Thoracic aorta endothelial cell (primary cell): ENCODE data around the gene LY6G6C. TPM values are rescaled to one million over a fixed set of nuclear protein-coding genes. Genes with fewer than 3 reads are reported as not detected.

Source experiments
- small RNA-seq: library from RNA; depleted of rRNA; stranded (forward); fragments of <200 nt; gene quantifications from one replicate; pipeline ENCODE3, GENCODE V24; 2012
- total RNA-seq: library from RNA; depleted of rRNA; stranded (reverse); fragments of >200 nt; gene quantifications from 2 replicates; pipeline ENCODE4 v1.2.3, GENCODE V29; 2012

Gene LY6G6C, protein sequence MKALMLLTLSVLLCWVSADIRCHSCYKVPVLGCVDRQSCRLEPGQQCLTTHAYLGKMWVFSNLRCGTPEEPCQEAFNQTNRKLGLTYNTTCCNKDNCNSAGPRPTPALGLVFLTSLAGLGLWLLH
- total RNA-seq = not detected in 2 replicates

DNA sequence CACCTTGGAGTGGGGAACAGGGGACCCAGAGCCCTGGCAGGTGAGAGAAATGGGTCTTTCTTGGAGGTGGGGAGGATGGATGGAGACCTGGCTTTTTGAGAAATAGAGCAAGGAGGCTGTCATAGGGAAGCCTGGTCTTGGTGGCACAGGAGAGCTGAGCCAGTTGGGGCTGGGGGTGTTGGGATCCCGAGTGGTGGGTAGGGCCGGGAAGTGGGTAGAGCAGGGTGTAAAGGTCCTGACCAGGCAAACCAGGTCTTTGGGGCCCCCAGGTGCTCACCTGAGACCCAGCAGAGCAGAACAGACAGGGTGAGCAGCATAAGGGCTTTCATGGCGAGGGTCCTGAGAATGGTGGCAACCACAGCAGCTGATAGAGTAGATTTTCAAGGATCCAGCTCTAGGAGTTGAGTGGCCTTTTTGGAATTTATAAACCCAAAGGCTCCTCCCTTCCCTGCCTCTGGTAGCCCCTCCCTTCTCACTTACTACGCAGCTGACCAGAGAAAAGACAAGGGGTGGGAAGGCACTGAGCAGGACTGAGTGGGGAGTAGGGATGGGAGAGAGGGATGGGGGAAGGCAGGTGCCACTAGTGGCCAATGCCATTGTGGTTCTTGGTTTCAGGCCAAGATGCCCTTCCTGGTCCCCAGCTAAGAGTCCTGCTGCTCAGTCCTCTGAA is at the start of gene LY6G6C:
Gene LY6G6C, minus strand, starts transcription at position 396 of the 670 bp plus-strand sequence. Its CDS starts 67 bp downstream, at position 329.

DNA sequence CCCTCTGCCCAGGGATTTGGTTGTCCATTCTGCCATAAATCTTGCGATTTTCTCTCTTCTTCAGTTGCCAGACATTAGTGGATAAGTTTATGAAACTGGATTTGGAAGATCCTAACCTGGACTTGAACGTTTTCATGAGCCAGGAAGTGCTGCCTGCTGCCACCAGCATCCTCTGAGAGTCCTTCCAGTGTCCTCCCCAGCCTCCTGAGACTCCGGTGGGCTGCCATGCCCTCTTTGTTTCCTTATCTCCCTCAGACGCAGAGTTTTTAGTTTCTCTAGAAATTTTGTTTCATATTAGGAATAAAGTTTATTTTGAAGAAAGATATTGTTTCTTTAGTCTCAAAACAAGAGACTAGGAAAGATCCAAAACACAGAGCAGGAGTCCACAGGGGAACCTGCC is 40.8 kb upstream of the LY6G6C start, which contains the start of gene SAPCD1:
Gene SAPCD1, plus strand, starts transcription at position 301 of the 400 bp plus-strand sequence. CDS start 399 bp downstream, outside the sequence.

DNA sequence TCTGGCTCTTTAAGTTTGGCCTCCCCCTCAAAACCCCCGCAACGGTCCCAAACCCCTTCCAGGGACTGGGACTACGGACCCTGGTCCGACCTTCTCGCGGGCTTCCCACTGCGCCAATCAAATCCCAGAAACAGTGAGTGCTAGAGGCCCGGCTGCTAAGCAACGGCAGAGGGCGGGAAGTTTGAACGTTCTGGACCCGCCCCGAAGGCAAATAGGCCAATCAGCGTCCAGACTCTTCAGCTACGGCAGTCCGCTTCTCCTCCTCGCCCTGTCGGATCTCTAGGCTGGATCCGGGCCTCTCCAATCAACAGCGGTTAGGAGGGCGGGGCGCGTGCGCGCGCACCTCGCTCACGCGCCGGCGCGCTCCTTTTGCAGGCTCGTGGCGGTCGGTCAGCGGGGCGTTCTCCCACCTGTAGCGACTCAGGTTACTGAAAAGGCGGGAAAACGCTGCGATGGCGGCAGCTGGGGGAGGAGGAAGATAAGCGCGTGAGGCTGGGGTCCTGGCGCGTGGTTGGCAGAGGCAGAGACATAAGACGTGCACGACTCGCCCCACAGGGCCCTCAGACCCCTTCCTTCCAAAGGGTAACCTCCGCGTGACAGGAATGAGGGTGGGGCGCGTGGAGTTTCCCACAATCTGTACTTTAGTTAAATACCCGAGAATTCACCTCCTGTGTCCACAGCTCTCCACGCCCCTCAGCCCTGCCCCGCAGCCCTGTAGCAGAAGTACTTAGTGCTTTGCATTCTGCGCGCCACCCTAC is 18.3 kb upstream of the LY6G6C start, which contains the start of gene MSH5:
Gene MSH5, plus strand, starts transcription at position 367 of the 758 bp plus-strand sequence. CDS start 462 bp downstream, outside the sequence.

GRCh38 chr6:31736021-31736767 is 14.6 kb upstream of the LY6G6C start, which contains the start of gene CLIC1:
Gene CLIC1 (minus strand): TSS chr6:31736530. CDS start chr6:31736300, 230 bp downstream.

GRCh38 chr6:31728767-31729514 is 7.4 kb upstream of the LY6G6C start, which contains the start of gene DDAH2:
Gene DDAH2 (minus strand): TSS chr6:31729299. CDS start chr6:31729161, 138 bp downstream.

DNA sequence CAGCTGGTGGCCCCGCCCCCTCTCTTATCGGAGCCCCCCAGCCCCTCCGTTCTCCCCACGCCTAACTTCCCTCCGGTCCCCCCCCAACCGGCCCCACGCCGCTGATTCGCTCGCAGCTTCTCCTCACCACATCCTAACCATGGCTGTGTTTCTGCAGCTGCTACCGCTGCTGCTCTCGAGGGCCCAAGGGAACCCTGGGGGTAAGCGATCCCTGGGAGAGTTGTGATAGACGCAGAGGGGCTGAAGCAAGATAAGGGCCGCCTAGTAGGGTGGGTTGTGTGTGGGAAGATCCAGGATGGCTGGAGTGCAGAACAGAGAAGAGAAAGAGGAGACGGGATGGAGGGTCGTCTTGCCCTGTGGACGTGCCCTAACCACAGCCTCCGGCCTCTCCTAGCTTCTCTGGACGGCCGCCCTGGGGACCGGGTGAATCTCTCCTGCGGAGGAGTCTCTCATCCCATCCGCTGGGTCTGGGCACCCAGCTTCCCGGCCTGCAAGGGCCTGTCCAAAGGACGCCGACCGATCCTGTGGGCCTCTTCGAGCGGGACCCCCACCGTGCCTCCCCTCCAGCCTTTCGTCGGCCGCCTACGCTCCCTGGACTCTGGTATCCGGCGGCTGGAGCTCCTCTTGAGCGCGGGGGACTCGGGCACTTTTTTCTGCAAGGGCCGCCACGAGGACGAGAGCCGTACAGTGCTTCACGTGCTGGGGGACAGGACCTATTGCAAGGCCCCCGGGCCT is 1.9 kb upstream of the LY6G6C start, which contains the start of gene MPIG6B:
Gene MPIG6B, plus strand, starts transcription at position 129 of the 735 bp plus-strand sequence. Its CDS starts 11 bp downstream, at position 140.

GRCh38 chr6:31715022-31715958 is 6.3 kb downstream of the LY6G6C start, which contains the start of gene LY6G6D:
Gene LY6G6D (plus strand): TSS chr6:31715348. CDS start chr6:31715356, 8 bp downstream.

GRCh38 chr6:31706599-31706998 is 14.9 kb downstream of the LY6G6C start, which contains the start of gene LY6G6F:
Gene LY6G6F (plus strand): TSS chr6:31706866. CDS start chr6:31706907, 41 bp downstream.

DNA sequence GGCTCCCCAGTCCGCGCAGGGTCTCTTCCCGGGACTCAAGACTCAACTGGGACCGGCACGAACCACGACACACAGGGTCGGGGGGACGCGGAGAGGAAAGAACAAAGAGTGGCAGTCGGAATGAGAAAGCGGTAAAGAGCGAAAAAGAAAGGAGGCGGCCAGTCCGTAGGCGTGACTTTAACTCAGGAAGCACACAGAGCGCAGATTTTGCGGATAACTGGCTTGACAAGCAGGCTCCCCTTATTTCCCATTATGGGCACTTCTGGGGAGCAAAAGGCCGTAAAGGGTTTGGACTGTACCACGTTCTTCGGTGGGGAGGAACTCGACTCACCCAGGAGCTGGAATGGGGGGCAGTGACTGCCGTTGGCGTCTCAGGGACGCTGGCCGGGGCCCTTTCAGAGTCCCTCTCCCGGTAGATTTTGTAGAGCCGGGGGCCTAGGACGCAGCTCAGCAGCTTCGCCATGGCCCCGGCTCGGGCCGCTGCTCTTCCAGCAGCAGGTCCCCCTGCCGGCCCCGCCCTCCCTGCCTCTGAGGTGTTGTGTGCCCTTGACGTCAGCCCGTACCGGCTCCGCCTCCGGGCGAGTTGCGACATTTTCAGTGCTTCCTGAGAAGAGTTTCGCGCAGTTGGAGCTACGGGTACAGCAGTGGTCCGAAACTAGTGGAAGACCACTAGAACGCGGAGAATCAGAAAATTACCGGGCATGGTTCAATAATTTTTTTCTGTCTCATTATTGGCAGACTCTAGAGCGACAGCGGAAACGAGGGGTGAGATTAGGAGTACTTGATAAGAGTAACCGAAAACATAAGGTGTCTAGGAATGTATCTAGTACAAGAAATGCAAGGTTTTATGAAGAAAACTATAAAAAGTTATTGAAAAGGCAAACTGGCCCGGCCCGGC is 18.5 kb downstream of the LY6G6C start, which contains the start of gene ABHD16A:
Gene ABHD16A, minus strand, starts transcription at position 506 of the 898 bp plus-strand sequence. Its CDS starts 43 bp downstream, at position 463.

GRCh38 chr6:31680226-31681134 is 41.1 kb downstream of the LY6G6C start, which contains the start of gene LY6G5C:
Gene LY6G5C (minus strand): TSS chr6:31681067. CDS start chr6:31680373, 694 bp downstream.

GRCh38 chr6:31669676-31670075 is 51.9 kb downstream of the LY6G6C start, which contains the start of gene LY6G5B:
Gene LY6G5B (plus strand): TSS chr6:31669976. CDS start chr6:31670951, 975 bp downstream.

Small RNA genes lying within 50 kb of the gene (small RNA-seq; reads per million reads assigned to genes)
- gene LY6G6D (not detected), gene MIR4646 (not detected), gene MSH5-SAPCD1 (not detected), gene RNU6-850P (not detected), gene SAPCD1 (not detected)

Other genes starting within 250 kb of the LY6G6C start
- 22.5 and 33.1 TPM in 2 replicates for gene MICB, start 223.6 kb downstream of the LY6G6C start, total RNA-seq
- not detected in 2 replicates for gene MCCD1, start 192.8 kb downstream of the LY6G6C start, total RNA-seq
- 455 and 468 TPM in 2 replicates for gene DDX39B, start 179.7 kb downstream of the LY6G6C start, total RNA-seq
- gene ATP6V1G2, start 175.1 kb downstream of the LY6G6C start, total RNA-seq = 0.50 and 0.53 TPM in 2 replicates
- gene NFKBIL1, start 174.1 kb downstream of the LY6G6C start, total RNA-seq = 17.1 and 19.1 TPM in 2 replicates
- gene LTA, start 149.5 kb downstream of the LY6G6C start, total RNA-seq = not detected in 2 replicates
- not detected in 2 replicates for gene TNF, start 146.2 kb downstream of the LY6G6C start, total RNA-seq
- gene LTB, start 139.3 kb downstream of the LY6G6C start, total RNA-seq = 0.80 and 1.2 TPM in 2 replicates
- gene LST1, start 135.5 kb downstream of the LY6G6C start, total RNA-seq = 0.29 and 0.40 TPM in 2 replicates
- gene NCR3, start 128.7 kb downstream of the LY6G6C start, total RNA-seq = not detected in 2 replicates
- gene AIF1, start 106.5 kb downstream of the LY6G6C start, total RNA-seq = not detected in 2 replicates
- 84.0 and 112 TPM in 2 replicates for gene PRRC2A, start 101.0 kb downstream of the LY6G6C start, total RNA-seq
- gene BAG6, start 69.1 kb downstream of the LY6G6C start, total RNA-seq = 149 and 209 TPM in 2 replicates
- gene APOM, start 65.9 kb downstream of the LY6G6C start, total RNA-seq = 0.29 TPM in 1 of 2 replicates, not detected in the other
- 11.8 and 12.0 TPM in 2 replicates for gene C6orf47, start 61.0 kb downstream of the LY6G6C start, total RNA-seq
- 11.8 and 15.4 TPM in 2 replicates for gene GPANK1, start 56.7 kb downstream of the LY6G6C start, total RNA-seq
- gene CSNK2B, start 55.7 kb downstream of the LY6G6C start, total RNA-seq = 178 and 196 TPM in 2 replicates
- gene LY6G5B, start 51.8 kb downstream of the LY6G6C start, total RNA-seq = 5.7 and 7.2 TPM in 2 replicates
- gene LY6G5C, start 40.7 kb downstream of the LY6G6C start, total RNA-seq = 1.3 and 1.6 TPM in 2 replicates
- 26.7 and 30.5 TPM in 2 replicates for gene ABHD16A, start 18.4 kb downstream of the LY6G6C start, total RNA-seq
- not detected in 2 replicates for gene LY6G6F, start 14.9 kb downstream of the LY6G6C start, total RNA-seq
- gene LY6G6D, start 6.4 kb downstream of the LY6G6C start, total RNA-seq = not detected in 2 replicates
- not detected in 2 replicates for gene MPIG6B, start 1.6 kb upstream of the LY6G6C start, total RNA-seq
- 35.2 and 44.4 TPM in 2 replicates for gene DDAH2, start 7.6 kb upstream of the LY6G6C start, total RNA-seq
- 650 and 798 TPM in 2 replicates for gene CLIC1, start 14.8 kb upstream of the LY6G6C start, total RNA-seq
- 18.6 and 30.9 TPM in 2 replicates for gene MSH5, start 18.3 kb upstream of the LY6G6C start, total RNA-seq
- 0.66 and 1.6 TPM in 2 replicates for gene SAPCD1, start 40.9 kb upstream of the LY6G6C start, total RNA-seq
- 0.27 and 0.29 TPM in 2 replicates for gene VWA7, start 55.6 kb upstream of the LY6G6C start, total RNA-seq
- gene VARS1, start 74.0 kb upstream of the LY6G6C start, total RNA-seq = 80.2 and 96.9 TPM in 2 replicates
- 51.3 and 55.1 TPM in 2 replicates for gene LSM2, start 85.2 kb upstream of the LY6G6C start, total RNA-seq
- 0.40 and 0.57 TPM in 2 replicates for gene HSPA1L, start 93.5 kb upstream of the LY6G6C start, total RNA-seq
- gene HSPA1A, start 93.8 kb upstream of the LY6G6C start, total RNA-seq = 35.1 and 75.0 TPM in 2 replicates
- 26.1 and 97.3 TPM in 2 replicates for gene HSPA1B, start 106.0 kb upstream of the LY6G6C start, total RNA-seq
- gene NEU1, start 141.1 kb upstream of the LY6G6C start, total RNA-seq = 43.5 and 45.3 TPM in 2 replicates
- gene SLC44A4, start 157.3 kb upstream of the LY6G6C start, total RNA-seq = 0.13 and 0.65 TPM in 2 replicates
- gene EHMT2, start 176.0 kb upstream of the LY6G6C start, total RNA-seq = 34.0 and 40.5 TPM in 2 replicates
- 1.1 and 1.3 TPM in 2 replicates for gene ZBTB12, start 180.3 kb upstream of the LY6G6C start, total RNA-seq
- not detected in 2 replicates for gene C2, start 206.0 kb upstream of the LY6G6C start, total RNA-seq
- gene CFB, start 224.3 kb upstream of the LY6G6C start, total RNA-seq = 1.3 TPM in 2 replicates
- gene NELFE, start 237.2 kb upstream of the LY6G6C start, total RNA-seq = 99.7 and 101 TPM in 2 replicates
- 38.3 and 43.7 TPM in 2 replicates for gene SKIC2, start 237.4 kb upstream of the LY6G6C start, total RNA-seq